ENCODE data around the gene ZNF227.
"Not testable (repeated sequence)": the region's sequence is repeated elsewhere in the genome, so short reads cannot be mapped to it uniquely, and the experiment has no call there.

Gene ZNF227

GRCh38 chr19:44236384-44236783 lies 24.1 kb downstream of the ZNF227 start:
- in situ Hi-C loops (cut with MboI; ENCODE audit: low sequenced_read_pairs): no loop called here

DNA sequence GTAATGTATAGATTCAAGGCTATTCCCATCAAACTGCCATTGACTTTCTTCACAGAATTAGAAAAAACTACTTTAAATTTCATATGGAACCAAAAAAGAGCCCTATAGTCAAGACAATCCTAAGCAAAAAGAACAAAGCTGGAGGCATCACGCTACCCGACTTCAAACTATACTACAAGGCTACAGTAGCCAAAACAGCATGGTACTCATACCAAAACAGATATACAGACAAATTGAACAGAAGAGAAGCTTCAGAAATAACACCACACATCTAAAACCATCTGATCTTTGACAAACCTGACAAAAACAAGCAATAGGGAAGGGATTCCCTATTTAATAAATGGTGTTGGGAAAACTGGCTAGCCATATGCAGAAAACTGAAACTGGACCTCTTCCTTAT lies 40.0 kb downstream of the ZNF227 start:
- in situ Hi-C loops (cut with MboI; ENCODE audit: low sequenced_read_pairs): not testable (repeated sequence)

DNA sequence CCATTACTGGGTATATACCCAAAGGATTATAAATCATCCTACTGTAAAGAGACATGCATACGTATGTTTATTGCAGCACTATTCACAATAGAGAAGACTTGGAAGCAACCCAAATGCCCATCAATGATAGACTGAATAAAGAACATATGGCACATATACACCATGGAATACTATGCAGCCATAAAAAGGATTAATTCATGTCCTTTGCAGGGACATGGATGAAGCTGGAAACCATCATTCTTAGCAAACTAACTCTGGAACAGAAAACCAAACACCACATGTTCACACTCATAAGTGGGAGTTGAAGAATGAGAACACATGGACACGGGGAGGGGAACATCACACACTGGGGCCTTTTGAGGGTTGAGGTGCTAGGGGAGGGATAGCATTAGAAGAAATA lies 41.1 kb downstream of the ZNF227 start:
- in situ Hi-C loops (cut with MboI; ENCODE audit: low sequenced_read_pairs): not testable (repeated sequence)

DNA sequence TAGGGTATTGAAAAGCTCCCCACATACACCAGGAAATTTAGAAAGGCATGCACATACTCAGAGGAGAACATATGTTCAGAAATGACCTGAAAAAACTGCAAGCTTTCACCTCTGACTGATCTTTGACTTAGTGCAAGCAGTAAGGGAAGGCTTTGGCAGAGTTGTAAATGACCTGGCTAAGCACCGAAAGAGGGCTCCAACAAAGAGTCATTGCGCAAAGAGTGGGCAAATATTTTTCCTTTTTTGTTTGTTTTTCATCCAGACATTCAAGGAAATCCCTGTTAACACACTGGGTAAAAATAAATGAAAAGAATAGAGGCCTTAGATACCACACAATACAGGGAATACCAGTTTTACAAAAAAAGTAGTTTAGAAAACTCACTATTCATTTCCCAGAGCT lies 42.2 kb downstream of the ZNF227 start:
- in situ Hi-C loops (cut with MboI; ENCODE audit: low sequenced_read_pairs): no loop called here

DNA sequence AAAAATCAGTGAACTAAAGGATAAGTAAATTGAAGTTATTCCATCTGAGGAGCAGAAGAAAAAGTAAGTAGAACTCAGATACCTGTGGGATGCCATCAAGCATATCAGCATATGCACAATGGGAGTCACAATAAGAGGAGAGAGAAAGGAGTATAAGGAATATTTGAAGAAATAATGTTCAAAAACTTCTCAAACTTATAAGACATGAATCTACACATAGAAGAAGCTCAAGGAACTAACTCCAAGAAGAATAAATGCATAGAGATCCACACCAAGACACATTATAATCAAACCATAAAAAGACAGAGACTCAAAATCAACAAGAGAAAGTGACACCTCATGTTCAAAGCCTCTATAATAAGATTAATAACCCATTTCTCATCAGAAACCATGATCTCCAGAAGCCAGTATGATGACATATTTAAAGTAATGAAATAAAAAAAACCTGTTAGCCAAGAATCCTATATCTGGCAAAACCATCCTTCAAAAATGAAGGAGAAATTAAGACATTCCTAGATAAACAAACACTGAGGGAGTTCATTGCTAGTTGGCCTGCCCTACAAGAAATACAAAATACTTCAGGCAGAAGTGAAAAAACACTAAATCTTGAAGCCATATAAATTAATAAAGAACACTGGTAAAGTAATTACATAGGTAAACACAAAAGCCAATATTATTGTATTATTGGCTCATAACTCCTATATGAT lies 43.5 kb downstream of the ZNF227 start:
- in situ Hi-C loops (cut with MboI; ENCODE audit: low sequenced_read_pairs): no loop called here

- in situ Hi-C loops (cut with MboI; ENCODE audit: low sequenced_read_pairs): no loop called here
Measured at GRCh38 chr19:44258136-44258535, 45.8 kb downstream of the ZNF227 start.

DNA sequence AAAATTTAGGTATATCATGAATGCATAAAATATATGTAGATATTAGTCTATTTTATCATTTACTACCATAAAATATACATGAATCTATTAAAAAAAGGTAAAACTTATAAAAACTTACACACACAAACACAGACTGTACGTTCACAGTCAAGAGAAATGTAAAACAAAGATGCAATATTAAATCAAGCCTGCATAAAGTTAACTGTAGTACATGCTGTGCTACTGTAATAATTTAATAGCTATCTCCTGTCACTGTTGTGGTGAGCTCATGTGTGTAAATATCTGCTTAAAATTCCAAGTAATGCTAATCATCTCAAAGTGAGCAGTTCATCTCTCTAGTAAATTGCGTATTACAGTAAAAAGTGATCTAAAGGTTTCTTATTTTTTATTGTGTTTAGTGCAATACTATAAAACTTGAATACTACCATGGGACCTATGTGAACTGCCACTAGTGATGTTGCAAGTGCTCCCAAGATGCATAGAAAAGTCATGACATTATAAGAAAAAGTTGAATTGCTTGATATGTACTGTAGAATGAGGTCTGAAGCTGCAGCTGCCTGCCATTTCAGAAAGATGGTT lies 46.6 kb downstream of the ZNF227 start:
- in situ Hi-C loops (cut with MboI; ENCODE audit: low sequenced_read_pairs): no loop called here

DNA sequence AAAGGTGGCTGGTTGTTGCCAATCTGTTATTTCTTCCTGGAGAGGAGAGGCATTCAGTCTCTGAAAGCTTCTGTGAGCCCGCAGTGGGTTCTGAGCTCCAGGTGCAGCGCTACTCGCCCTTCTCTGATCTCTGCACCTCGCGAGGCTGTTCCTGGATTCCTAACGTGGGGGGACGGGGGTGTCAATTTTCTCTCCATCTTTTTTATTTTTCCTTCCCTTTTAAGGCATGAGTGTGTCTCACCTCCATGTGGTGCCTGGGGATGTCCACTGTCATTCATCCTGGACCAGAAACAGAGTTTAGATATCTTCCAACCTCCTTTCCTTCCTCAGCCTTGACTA lies 48.0 kb downstream of the ZNF227 start:
- in situ Hi-C loops (cut with MboI; ENCODE audit: low sequenced_read_pairs): no loop called here

DNA sequence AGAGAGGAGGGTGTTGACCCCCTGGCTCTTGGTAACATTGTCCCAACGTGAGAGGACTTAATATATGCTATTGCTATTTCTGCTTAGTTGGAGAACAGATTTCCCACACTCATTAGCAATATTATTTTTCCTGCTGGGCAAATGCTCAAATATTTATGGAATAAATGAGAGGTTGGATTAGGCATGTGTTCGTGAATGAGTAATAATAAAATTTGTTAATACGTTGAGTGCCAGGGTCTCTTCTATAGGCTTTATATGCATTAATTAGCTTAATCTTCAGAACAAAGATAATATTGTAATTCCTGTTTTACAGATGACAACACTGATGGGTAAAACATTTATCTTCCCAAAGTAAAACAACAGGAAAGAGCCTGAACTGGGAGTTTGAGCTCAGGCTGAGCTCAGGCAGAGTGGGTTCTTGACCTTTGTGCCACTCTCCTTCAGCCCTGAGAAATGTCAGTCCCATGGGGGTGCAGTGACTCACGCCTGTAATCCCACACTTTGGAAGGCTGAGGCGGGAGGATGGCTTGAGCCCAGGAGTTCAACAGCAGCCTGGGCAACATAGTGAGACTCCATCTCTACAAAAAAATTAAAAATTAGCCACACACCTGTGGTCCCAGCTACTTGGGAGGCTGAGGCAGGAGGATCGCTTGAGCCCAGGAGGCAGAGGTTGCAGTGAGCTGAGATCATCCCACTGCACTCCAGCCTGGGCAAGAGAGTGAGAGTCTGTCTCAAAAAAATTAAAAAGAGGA lies 48.5 kb downstream of the ZNF227 start:
- in situ Hi-C loops (cut with MboI; ENCODE audit: low sequenced_read_pairs): no loop called here

- in situ Hi-C loops (cut with MboI; ENCODE audit: low sequenced_read_pairs): no loop called here
Measured at GRCh38 chr19:44277331-44277730, 65.0 kb downstream of the ZNF227 start.

- in situ Hi-C loops (cut with MboI; ENCODE audit: low sequenced_read_pairs): no loop called here
Measured at GRCh38 chr19:44278181-44278690, 65.9 kb downstream of the ZNF227 start.

DNA sequence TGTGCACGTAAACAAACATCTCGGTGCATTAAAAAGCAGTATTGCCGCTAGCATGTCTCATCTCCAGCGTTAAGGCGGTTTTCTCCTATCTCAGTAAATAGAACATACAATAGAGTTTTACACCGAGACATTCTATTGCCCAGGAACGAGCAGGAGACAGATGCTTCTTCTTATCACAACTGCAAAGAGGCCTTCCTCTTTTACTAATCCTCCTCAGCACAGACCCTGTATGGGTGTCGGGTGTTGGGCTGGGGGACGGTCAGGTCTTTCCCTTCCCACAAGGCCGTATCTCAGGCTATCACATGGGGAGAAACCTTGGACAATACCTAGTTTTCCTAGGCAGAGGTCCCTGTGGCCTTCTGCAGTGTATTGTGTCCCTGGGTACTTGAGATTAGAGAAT lies 68.6 kb downstream of the ZNF227 start:
- in situ Hi-C loops (cut with MboI; ENCODE audit: low sequenced_read_pairs): no loop called here

- in situ Hi-C loops (cut with MboI; ENCODE audit: low sequenced_read_pairs): no loop called here
Measured at GRCh38 chr19:44282846-44283245, 70.5 kb downstream of the ZNF227 start.

GRCh38 chr19:44284968-44285367 lies 72.6 kb downstream of the ZNF227 start:
- in situ Hi-C loops (cut with MboI; ENCODE audit: low sequenced_read_pairs): no loop called here
